Nephron (organoid): Measurements from ENCODE around the gene ADARB2.

Experiments used
- H3K27ac Mint-ChIP-seq, 3 experiments: 2 replicates each; pipeline ENCODE4 v1.8.0; 2020; ENCODE audit warnings: mixed read lengths in 3 of 3, mild to moderate bottlenecking in 2 of 3, moderate library complexity in 1 of 3
- H3K27me3 Mint-ChIP-seq: 2 replicates; pipeline ENCODE4 v1.8.0; 2021; ENCODE audit warnings: low read depth, mild to moderate bottlenecking, moderate library complexity, mixed read lengths
- H3K36me3 Mint-ChIP-seq: 2 replicates; pipeline ENCODE4 v1.8.0; 2020; ENCODE audit warnings: low read depth, mixed read lengths
- H3K4me1 Mint-ChIP-seq: 2 replicates; pipeline ENCODE4 v1.8.0; 2020; ENCODE audit warnings: mixed read lengths
- H3K4me3 Mint-ChIP-seq, 3 experiments: 2 replicates each; pipeline ENCODE4 v1.8.0; 2020; ENCODE audit warnings: mild to moderate bottlenecking in 3 of 3, mixed read lengths in 3 of 3, moderate library complexity in 2 of 3
- H3K9me3 Mint-ChIP-seq: 2 replicates; pipeline ENCODE4 v1.8.0; 2020; ENCODE audit warnings: mixed read lengths
- CTCF ChIP-seq, 3 experiments: fragments of 200-600 bp; sonication (generic); IDR thresholded peaks; one replicate each; pipeline ENCODE4 v1.5.0; 2021; ENCODE audit warnings: antibody characterized with exemption in 3 of 3; ENCODE audit not compliant: unreplicated experiment in 3 of 3

Gene ADARB2

GRCh38 chr10:1214071-1214675 is 523.2 kb downstream of the ADARB2 start:
- Mint-ChIP-seq H3K4me1 (no peaks in the 10 kb centered on the region), H3K27ac (no peak overlapping the region), H3K36me3 (no peaks in the 10 kb centered on the region), H3K27me3 (peaks cover 11% of the 10 kb centered on the region), H3K4me3 (no peak overlapping the region), H3K9me3 (no peaks in the 10 kb centered on the region)
- TF ChIP-seq CTCF (IDR thresholded peaks at IDR 0.05; ENCODE audit: unreplicated experiment in 3 of 3) = no peak

GRCh38 chr10:1213252-1214070 is 523.9 kb downstream of the ADARB2 start:
- no peaks in the 10 kb centered on the region for H3K4me1 Mint-ChIP-seq
- H3K27ac Mint-ChIP-seq = no peak overlapping the region
- H3K9me3 Mint-ChIP-seq = no peaks in the 10 kb centered on the region
- H3K4me3 Mint-ChIP-seq = no peak overlapping the region
- peaks cover 11% of the 10 kb centered on the region for H3K27me3 Mint-ChIP-seq
- TF ChIP-seq CTCF (IDR thresholded peaks at IDR 0.05; ENCODE audit: unreplicated experiment in 3 of 3) = no peak
- H3K36me3 Mint-ChIP-seq = no peaks in the 10 kb centered on the region

GRCh38 chr10:1212571-1213141 is 524.7 kb downstream of the ADARB2 start:
- Mint-ChIP-seq H3K4me1 (no peaks in the 10 kb centered on the region), H3K36me3 (no peaks in the 10 kb centered on the region), H3K9me3 (no peaks in the 10 kb centered on the region), H3K27ac (no peak overlapping the region), H3K27me3 (peaks cover 11% of the 10 kb centered on the region), H3K4me3 (no peak overlapping the region)
- TF ChIP-seq CTCF (IDR thresholded peaks at IDR 0.05; ENCODE audit: unreplicated experiment in 3 of 3) = no peak

- H3K4me1 Mint-ChIP-seq = no peaks in the 10 kb centered on the region
- no peak overlapping the region for H3K4me3 Mint-ChIP-seq
- no peaks in the 10 kb centered on the region for H3K9me3 Mint-ChIP-seq
- H3K36me3 Mint-ChIP-seq = no peaks in the 10 kb centered on the region
- peaks cover 11% of the 10 kb centered on the region for H3K27me3 Mint-ChIP-seq
- H3K27ac Mint-ChIP-seq = no peak overlapping the region
- no peak for TF ChIP-seq CTCF (IDR thresholded peaks at IDR 0.05; ENCODE audit: unreplicated experiment in 3 of 3)
Measured at GRCh38 chr10:1211844-1212570, 525.3 kb downstream of the ADARB2 start.

- H3K4me3 Mint-ChIP-seq = no peak overlapping the region
- no peak overlapping the region for H3K27ac Mint-ChIP-seq
- no peaks in the 10 kb centered on the region for H3K4me1 Mint-ChIP-seq
- peaks cover 15% of the 10 kb centered on the region for H3K27me3 Mint-ChIP-seq
- no peaks in the 10 kb centered on the region for H3K36me3 Mint-ChIP-seq
- no peak for TF ChIP-seq CTCF (IDR thresholded peaks at IDR 0.05; ENCODE audit: unreplicated experiment in 3 of 3)
- no peaks in the 10 kb centered on the region for H3K9me3 Mint-ChIP-seq
Measured at GRCh38 chr10:1210667-1211066, 526.7 kb downstream of the ADARB2 start.
